Panc1 (cell line): ENCODE results near the gene GRIP2. TPM values are rescaled to one million over a fixed set of nuclear protein-coding genes. Genes with fewer than 3 reads are reported as not detected.

Experiments
- ATAC-seq: fragments of 200-7000 bp; cut with Tn5 transposase; 2 replicates; pipeline ENCODE4 v1.9.1; 2020; ENCODE audit warnings: mild to moderate bottlenecking, moderate library complexity
- BruUV-seq: library from RNA; stranded (reverse); fragments of 400-500 nt; replicated peaks from 2 replicates; lab custom pipeline; 2021; lab: Mats Ljungman, UMichigan
- CTCF ChIA-PET: fragments of 300-600 bp; sonication (Branson Sonifier 250); formaldehyde crosslinking; loops from one replicate; lab custom pipeline; 2022; ENCODE audit warnings: antibody characterized with exemption; lab: Charles Lee
- POLR2A ChIA-PET: fragments of 300-600 bp; sonication (Branson Sonifier 250); formaldehyde crosslinking; loops from one replicate; lab custom pipeline; 2022; ENCODE audit warnings: antibody characterized with exemption; lab: Charles Lee
- DNase-seq: peaks from one replicate; pipeline ENCODE4 v3.0.0-alpha.2; 2010; ENCODE audit warnings: low read depth, low spot score
- H3K27ac ChIP-seq: 2 replicates; pipeline ENCODE4 v1.5.1; 2011; ENCODE audit warnings: mild to moderate bottlenecking, low read length, inconsistent platforms
- H3K27me3 ChIP-seq: fragments of 200-500 bp; sonication (Bioruptor generic); 2 replicates; pipeline ENCODE4 v1.6.0; 2014; ENCODE audit warnings: low read length, inconsistent platforms; ENCODE audit not compliant: control insufficient read depth, insufficient read depth
- H3K36me3 ChIP-seq: fragments of 200-500 bp; sonication (Bioruptor generic); 2 replicates; pipeline ENCODE4 v1.5.1; 2014; ENCODE audit warnings: inconsistent platforms, mild to moderate bottlenecking, low read length, moderate library complexity; ENCODE audit not compliant: control insufficient read depth, insufficient read depth
- H3K4me1 ChIP-seq: 2 replicates; pipeline ENCODE4 v1.5.1; 2011; ENCODE audit warnings: inconsistent platforms, mild to moderate bottlenecking, low read length, moderate library complexity; ENCODE audit not compliant: control insufficient read depth, insufficient read depth
- H3K4me3 ChIP-seq, 2 experiments: 2 replicates each; pipeline ENCODE4 v1.5.1; 2011 to 2012; ENCODE audit warnings: low read depth in 2 of 2, low read length in 2 of 2, mild to moderate bottlenecking in 2 of 2, inconsistent platforms in 1 of 2, moderate library complexity in 1 of 2
- H3K9me3 ChIP-seq: fragments of 200-500 bp; sonication (Bioruptor generic); 2 replicates; pipeline ENCODE4 v1.5.1; 2014; ENCODE audit warnings: low read depth, mild to moderate bottlenecking, inconsistent platforms, low read length, moderate library complexity; ENCODE audit not compliant: control insufficient read depth, insufficient read depth
- CTCF ChIP-seq: fragments of 450-650 bp; IDR thresholded peaks from 2 replicates; pipeline ENCODE4 v1.5.1; 2017; ENCODE audit warnings: mild to moderate bottlenecking
- POLR2AphosphoS5 ChIP-seq: IDR thresholded peaks from 2 replicates; pipeline ENCODE4 v1.6.1; 2012; ENCODE audit warnings: mild to moderate bottlenecking, low read depth, low read length, moderate library complexity
- REST ChIP-seq, 2 experiments: IDR thresholded peaks; 2 replicates each; pipeline ENCODE4 v1.6.1; 2011 to 2012; ENCODE audit warnings: low read depth in 2 of 2, control low read depth in 1 of 2, low read length in 1 of 2, mild to moderate bottlenecking in 1 of 2, moderate library complexity in 1 of 2; ENCODE audit not compliant: insufficient read depth in 1 of 2
- SIN3A ChIP-seq: IDR thresholded peaks from 2 replicates; pipeline ENCODE4 v1.6.1; 2012; ENCODE audit warnings: low read depth, mild to moderate bottlenecking, low read length, moderate library complexity, borderline replicate concordance; ENCODE audit not compliant: insufficient read depth
- TCF7L2 ChIP-seq: IDR thresholded peaks from 2 replicates; pipeline ENCODE4 v1.6.1; 2011; ENCODE audit warnings: mild to moderate bottlenecking, low read depth, low read length, inconsistent platforms
- in situ Hi-C: cut with HindIII; loops from 2 replicates; pipeline ENCODE4 v1.10.0; 2016; ENCODE audit warnings: low sequenced_read_pairs, low pct_unique_long_range_greater_than_20kb
- intact Hi-C: fragments of 100-400 bp; cut with micrococcal nuclease; formaldehyde crosslinking; loops from one replicate; pipeline ENCODE4 v1.10.0; 2022; ENCODE audit not compliant: unreplicated experiment
- total RNA-seq: library from RNA; stranded (reverse); gene quantifications from one replicate; pipeline ENCODE4 v1.2.1, GENCODE V29; 2021; ENCODE audit not compliant: unreplicated experiment

The GRIP2 gene
- total RNA-seq, 1 experiment from 2014 or later, result 6.5 TPM

GRCh38 chr3:14467814-14468620 lies 72.1 kb downstream of the GRIP2 start:
- Histone ChIP-seq H3K4me3 (no peak overlapping the region), H3K9me3 (no peaks in the 10 kb centered on the region), H3K27me3 (no peaks in the 10 kb centered on the region), H3K27ac (no peak overlapping the region), H3K36me3 (no peaks in the 10 kb centered on the region), H3K4me1 (peaks cover 9% of the 10 kb centered on the region)
- intact Hi-C loops (loop anchor here (5.0 kb wide), 2 partner anchors 206 to 266 kb away; no protein-coding TSS in a partner anchor), in situ Hi-C loops (no loop called here)
- ChIA-PET POLR2A (interaction anchor here (0.7 kb wide), 1 partner anchor 264 kb away, joined by 15 read pairs; no protein-coding TSS in a partner anchor), CTCF (interaction anchor here (0.6 to 1.2 kb wide), 9 partner anchors 10 to 313 kb away, joined by 3 to 12 read pairs (median 5); partner anchors contain the start of gene SLC6A6)
- no TSS peak for BruUV-seq
- DNase-seq (no peak), ATAC-seq (no peak; the same call in 1 of the 2 replicates)
- TF ChIP-seq SIN3A (no peak), CTCF (peak; percentile 89)

- intact Hi-C loops (loop anchor here (5.0 kb wide), 2 partner anchors 204 to 264 kb away; no protein-coding TSS in a partner anchor), in situ Hi-C loops (no loop called here)
Measured at GRCh38 chr3:14466179-14466903, 73.8 kb downstream of the GRIP2 start.

More at GRCh38 chr3:14466179-14466903, 73.8 kb downstream of the GRIP2 start:
- H3K4me3 ChIP-seq, result no peak overlapping the region
- H3K4me1 ChIP-seq, result peaks cover 6% of the 10 kb centered on the region
- no TSS peak for BruUV-seq
- TF ChIP-seq SIN3A (no peak), TCF7L2 (no peak), CTCF (no peak), POLR2AphosphoS5 (no peak), REST (IDR thresholded peaks at IDR 0.05; ENCODE audit: insufficient read depth in 1 of 2, low read depth in 2 of 2, low read length in 1 of 2) (no peak)
- no peak overlapping the region for H3K27ac ChIP-seq
- ATAC-seq (no peak), DNase-seq (no peak)
- ChIA-PET CTCF (interaction anchor here (0.7 to 1.2 kb wide), 3 partner anchors 64 to 263 kb away, joined by 4 to 16 read pairs (median 12); partner anchors contain the start of gene SLC6A6), POLR2A (interaction anchor here (0.7 kb wide), 1 partner anchor 113 kb away, joined by 21 read pairs; no protein-coding TSS in a partner anchor)
- no peaks in the 10 kb centered on the region for H3K9me3 ChIP-seq
- no peaks in the 10 kb centered on the region for H3K36me3 ChIP-seq
- H3K27me3 ChIP-seq, result no peaks in the 10 kb centered on the region
